Stimulated activated CD8-positive, alpha-beta memory T cell treated with anti-CD3 and anti-CD28 coated beads, Interleukin-4, amount 100 ng/mL, for 1 hour (primary cell): Measurements from ENCODE around the gene MRPL54.

Experiments
- DNase-seq, 2 donors: peaks; one replicate each; pipeline ENCODE4 v3.0.0-alpha.2; 2020; ENCODE audit warnings: low read depth in 2 of 2, low spot score in 1 of 2

Gene MRPL54

DNA sequence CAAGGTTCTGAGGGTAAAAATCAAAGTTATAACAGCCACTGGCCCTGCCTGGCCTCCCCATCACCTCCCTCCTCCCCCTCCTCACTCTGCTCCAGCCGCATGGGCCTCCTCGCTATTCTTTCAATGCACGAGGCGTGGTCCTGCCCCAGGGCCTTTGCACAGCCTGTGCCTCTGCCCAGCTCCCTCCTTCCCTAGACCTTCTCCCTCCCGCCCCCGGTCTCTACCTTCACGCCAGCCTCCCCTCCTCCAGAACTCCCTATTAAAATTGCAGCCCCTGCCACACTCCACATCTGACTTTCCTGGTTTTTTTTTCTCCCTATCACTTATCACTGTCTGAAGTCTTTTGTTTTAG lies 6.2 kb downstream of the MRPL54 start:
- DNase-seq = no peak

DNA sequence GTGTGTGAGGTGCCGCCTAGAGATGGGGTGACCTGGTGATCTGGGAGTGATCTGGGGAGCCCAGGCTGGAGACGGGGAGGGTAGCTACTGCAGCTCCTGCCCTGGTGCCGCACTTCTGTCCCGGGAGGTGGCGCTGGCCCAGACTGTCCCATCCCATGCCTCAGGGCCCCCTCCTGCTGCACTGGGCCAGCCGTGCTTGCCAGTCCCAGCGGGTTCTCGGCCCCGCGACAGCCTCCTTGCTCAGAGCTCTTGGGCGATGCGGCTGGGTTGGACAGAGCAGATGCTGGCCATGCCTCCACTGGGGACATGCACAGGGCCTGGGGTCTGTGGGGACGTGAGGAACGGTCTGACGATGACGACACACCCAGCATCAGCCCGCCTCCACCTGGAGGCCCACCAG lies 7.0 kb downstream of the MRPL54 start:
- no peak for DNase-seq

GRCh38 chr19:3770136-3770999 lies 7.9 kb downstream of the MRPL54 start:
- DNase-seq = no peak

- DNase-seq = no peak
Observed at GRCh38 chr19:3771000-3771905, 8.8 kb downstream of the MRPL54 start.

DNA sequence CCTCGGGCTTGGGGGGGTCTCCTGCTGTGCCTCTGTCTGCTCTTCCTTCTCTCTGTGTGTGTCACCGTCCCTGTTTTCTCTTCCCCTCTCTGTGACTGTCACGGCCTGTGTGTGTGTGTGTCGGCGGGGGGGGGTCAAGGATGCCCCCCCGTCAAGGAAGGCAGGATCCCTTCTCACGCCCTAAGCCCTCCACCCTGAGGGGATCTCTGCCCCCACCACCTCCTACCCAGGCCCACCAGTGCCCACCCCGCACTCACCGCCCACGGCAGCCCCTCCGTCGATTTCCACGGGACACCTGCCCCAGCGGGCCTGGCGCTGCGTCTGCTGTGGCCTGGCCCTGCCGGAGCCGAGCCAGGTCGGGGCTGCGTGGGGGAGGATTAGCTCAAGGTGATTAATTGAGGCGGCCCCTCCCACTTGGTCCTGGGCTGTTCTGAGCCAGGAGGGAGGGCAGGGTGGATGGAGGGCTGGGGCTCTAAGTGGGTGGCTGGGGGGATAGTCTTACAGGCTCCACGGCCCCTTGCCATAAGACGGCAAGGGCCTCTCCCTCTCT lies 9.5 kb downstream of the MRPL54 start, which contains the start of gene RAX2:
RAX2 (minus strand) TSS at position 323 of the 550 bp plus-strand sequence. CDS start 486 bp downstream, outside the sequence.
- DNase-seq = no peak

GRCh38 chr19:3773814-3774515 lies 11.5 kb downstream of the MRPL54 start:
- DNase-seq = no peak

GRCh38 chr19:3774621-3775373 lies 12.3 kb downstream of the MRPL54 start:
- DNase-seq = no peak

GRCh38 chr19:3775374-3775711 lies 12.9 kb downstream of the MRPL54 start:
- no peak for DNase-seq

- no peak for DNase-seq
Observed at GRCh38 chr19:3775831-3776230, 13.3 kb downstream of the MRPL54 start.

DNA sequence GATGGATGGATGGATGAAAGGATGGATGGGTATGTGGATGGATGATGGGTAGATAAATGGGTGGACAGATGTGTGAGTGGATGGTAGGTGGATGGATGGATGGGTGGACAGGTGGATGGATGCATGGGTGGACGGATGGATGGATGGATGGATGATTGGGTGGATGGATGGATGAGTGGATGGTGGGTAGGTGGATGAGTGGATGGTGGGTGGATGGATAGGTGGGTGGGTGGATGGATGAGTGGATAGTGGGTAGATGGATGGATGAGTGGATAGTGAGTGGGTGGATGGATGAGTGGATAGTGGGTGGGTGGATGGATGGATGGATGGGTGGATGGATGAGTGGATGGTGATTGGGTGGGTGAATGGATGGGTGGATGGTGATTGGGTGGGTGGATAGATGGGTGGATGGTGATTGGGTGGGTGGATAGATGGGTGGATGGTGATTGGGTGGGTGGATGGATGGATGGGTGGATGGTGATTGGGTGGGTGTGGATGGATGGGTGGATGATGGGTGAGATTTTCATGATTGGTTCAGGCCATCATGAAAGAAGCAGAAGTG lies 14.1 kb downstream of the MRPL54 start:
- DNase-seq = no peak

DNA sequence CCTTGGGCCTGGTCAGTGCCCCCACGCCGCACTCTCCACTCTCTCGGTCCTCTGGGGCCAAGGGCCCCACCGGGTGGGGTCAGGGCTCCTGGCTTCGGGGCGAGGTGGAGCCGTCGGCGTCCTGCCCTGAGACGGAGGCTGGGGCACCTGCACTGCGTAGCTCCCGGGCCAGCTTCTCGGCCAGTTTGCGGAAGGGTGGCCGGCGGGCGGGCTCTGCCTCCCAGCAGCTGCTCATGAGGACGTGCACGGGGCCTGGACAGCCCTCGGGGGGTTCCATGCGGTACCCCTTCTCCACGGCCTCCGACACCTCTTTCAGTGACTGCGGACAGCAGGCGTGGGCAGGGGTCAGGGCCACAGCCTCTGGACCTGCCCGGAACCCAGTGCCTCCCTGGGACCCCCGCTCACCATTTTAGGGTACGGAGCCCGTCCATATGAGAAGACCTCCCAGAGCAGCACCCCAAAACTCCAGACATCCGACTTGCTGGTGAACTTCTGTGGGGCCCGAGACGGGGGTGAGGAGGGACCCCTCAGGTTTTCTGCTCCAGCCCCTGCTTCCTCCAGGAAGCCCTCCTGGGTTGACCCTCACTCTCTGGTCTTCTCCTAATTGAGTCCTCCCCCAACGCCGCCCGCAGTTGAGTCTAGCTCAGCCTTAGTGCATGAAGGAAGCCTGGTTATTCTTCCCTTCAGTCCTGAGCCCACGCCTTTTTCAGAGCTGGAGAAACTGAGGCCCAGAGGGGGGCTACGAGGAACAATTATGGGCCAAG lies 15.8 kb downstream of the MRPL54 start:
- no peak for DNase-seq

GRCh38 chr19:3778899-3779723 lies 16.6 kb downstream of the MRPL54 start:
- DNase-seq = no peak

DNA sequence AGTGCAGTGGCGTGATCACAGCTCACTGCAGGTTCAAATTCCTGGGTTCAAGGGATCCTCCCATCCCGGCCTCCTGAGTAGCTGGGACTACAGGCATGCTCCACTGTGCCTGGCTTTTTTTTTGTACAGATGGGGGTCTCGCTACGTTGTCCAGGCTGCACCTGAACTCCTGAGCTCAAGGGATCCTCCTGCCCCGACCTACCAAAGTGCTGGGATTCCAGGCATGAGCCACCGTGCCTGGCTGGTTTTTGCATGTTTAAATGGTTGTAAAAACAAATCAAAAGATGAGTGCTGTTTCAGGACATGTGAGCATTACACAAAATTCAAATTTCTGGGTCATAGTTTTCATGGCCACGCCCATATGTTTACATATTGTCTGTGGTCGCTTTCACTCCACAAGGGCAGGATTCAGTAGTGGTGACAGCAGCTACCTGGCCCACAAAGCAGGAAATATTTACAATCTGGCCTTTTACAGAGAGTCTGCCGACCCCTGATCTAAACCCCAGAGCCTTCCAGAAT lies 18.4 kb downstream of the MRPL54 start:
- no peak for DNase-seq

- no peak for DNase-seq
Observed at GRCh38 chr19:3781603-3782002, 19.1 kb downstream of the MRPL54 start.

GRCh38 chr19:3782330-3782729 lies 19.8 kb downstream of the MRPL54 start:
- no peak for DNase-seq

- DNase-seq = no peak
Observed at GRCh38 chr19:3782903-3783302, 20.4 kb downstream of the MRPL54 start.

DNA sequence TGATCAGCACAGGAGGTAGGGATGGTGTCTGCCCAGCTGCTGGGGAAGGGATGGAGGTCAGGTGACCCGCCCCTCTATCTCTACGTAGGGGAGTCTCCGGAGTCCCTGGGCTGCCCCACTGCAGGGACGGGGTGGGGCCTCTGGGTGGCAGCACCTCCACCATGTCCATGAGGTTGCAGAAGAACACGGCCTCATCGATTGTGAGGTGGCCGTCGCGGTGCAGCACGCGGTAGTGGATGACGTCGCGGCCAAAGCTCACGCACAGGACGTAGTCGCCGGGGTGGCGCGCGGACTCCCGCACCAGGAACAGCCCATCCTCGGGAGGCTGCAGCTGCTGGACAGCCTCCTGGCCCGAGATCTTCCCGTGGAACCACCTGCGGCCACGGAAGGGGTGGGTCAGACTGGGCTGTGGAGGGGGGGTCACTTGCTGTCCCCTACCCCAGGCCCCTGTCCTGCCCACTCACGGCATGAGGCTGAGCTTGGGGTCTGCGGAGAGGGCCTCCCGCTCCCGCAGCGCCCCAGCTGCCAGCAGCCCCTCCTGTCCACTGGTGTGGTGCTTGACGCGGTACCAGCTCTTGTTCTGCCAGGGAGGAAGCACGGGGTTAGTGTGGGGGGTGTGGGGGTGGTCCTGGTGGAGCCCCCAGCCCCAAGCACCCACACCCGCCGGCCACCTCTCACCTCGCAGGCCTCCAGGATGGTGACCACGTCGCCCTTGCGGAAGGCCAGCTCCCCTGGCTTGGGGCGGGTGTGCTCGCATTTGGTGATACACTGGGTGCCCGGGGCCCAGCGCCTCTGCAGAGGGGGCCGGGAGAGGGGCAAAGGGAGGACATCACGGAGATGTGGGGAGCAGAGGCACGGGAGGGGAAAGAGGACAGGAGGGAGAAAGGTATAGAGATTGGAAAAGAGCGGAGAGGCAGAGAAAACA lies 21.4 kb downstream of the MRPL54 start:
- no peak for DNase-seq
